Glutamatergic neuron (in vitro differentiated cells): Measurements from ENCODE around the gene ZNF346. TPM values are rescaled to one million over a fixed set of nuclear protein-coding genes. Genes with fewer than 3 reads are reported as not detected.
"Not testable (repeated sequence)": the region's sequence is repeated elsewhere in the genome, so short reads cannot be mapped to it uniquely, and the experiment has no call there.

Experiments
- DNase-seq: peaks from one replicate; pipeline ENCODE4 v3.0.0; 2022
- H3K27ac Mint-ChIP-seq: one replicate; pipeline ENCODE4 v1.8.0; 2020; ENCODE audit warnings: mild to moderate bottlenecking, mixed read lengths, inconsistent platforms; ENCODE audit not compliant: unreplicated experiment
- H3K27me3 Mint-ChIP-seq: one replicate; pipeline ENCODE4 v1.8.0; 2020; ENCODE audit warnings: mild to moderate bottlenecking, moderate library complexity, mixed read lengths, inconsistent platforms; ENCODE audit not compliant: unreplicated experiment
- H3K36me3 Mint-ChIP-seq: one replicate; pipeline ENCODE4 v1.8.0; 2020; ENCODE audit warnings: mild to moderate bottlenecking, mixed read lengths, inconsistent platforms; ENCODE audit not compliant: unreplicated experiment
- H3K4me1 Mint-ChIP-seq: one replicate; pipeline ENCODE4 v1.8.0; 2020; ENCODE audit warnings: mild to moderate bottlenecking, low read depth, mixed read lengths, inconsistent platforms; ENCODE audit not compliant: unreplicated experiment
- H3K4me3 Mint-ChIP-seq: one replicate; pipeline ENCODE4 v1.8.0; 2020; ENCODE audit warnings: mild to moderate bottlenecking, mixed read lengths, inconsistent platforms; ENCODE audit not compliant: unreplicated experiment
- H3K9me3 Mint-ChIP-seq: one replicate; pipeline ENCODE4 v1.8.0; 2020; ENCODE audit warnings: mild to moderate bottlenecking, moderate library complexity, mixed read lengths, inconsistent platforms; ENCODE audit not compliant: unreplicated experiment
- CTCF ChIP-seq: fragments of 200-600 bp; sonication (generic); IDR thresholded peaks from one replicate; pipeline ENCODE4 v1.5.0; 2021; ENCODE audit not compliant: partially characterized antibody, unreplicated experiment
- total RNA-seq: library from RNA; stranded (reverse); fragmentation: NEBNext Ultra II Directional; extraction: Animal tissue kit (Norgen Biotek cat#: 25700); gene quantifications from one replicate; pipeline ENCODE4 v1.2.1, GENCODE V29; 2021; ENCODE audit not compliant: unreplicated experiment

Gene ZNF346
- total RNA-seq, 1 donor from 2014 or later, result 18.2 TPM

DNA sequence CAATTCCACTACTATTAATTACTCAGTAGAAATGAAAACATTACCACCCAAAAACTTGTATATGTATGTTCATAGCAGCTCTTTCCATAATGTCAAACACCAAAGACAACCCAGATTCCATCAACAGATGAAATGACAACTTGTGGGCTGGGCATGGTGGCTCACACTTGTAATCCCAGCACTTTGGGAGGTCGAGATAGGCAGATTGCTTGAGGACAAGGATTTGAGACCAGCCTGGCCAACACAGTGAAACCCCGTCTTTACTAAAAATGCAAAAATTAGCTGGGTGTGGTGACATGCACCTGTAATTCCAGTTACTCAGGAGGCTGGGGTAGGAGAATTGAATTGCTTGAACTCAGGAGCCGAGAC, 27.4 kb upstream of the ZNF346 start:
- no peak for TF ChIP-seq CTCF
- Mint-ChIP-seq H3K9me3 (no peaks in the 10 kb centered on the region), H3K4me1 (no peaks in the 10 kb centered on the region), H3K4me3 (no peak overlapping the region), H3K36me3 (no peaks in the 10 kb centered on the region), H3K27me3 (no peaks in the 10 kb centered on the region), H3K27ac (no peak overlapping the region)
- no peak for DNase-seq

DNA sequence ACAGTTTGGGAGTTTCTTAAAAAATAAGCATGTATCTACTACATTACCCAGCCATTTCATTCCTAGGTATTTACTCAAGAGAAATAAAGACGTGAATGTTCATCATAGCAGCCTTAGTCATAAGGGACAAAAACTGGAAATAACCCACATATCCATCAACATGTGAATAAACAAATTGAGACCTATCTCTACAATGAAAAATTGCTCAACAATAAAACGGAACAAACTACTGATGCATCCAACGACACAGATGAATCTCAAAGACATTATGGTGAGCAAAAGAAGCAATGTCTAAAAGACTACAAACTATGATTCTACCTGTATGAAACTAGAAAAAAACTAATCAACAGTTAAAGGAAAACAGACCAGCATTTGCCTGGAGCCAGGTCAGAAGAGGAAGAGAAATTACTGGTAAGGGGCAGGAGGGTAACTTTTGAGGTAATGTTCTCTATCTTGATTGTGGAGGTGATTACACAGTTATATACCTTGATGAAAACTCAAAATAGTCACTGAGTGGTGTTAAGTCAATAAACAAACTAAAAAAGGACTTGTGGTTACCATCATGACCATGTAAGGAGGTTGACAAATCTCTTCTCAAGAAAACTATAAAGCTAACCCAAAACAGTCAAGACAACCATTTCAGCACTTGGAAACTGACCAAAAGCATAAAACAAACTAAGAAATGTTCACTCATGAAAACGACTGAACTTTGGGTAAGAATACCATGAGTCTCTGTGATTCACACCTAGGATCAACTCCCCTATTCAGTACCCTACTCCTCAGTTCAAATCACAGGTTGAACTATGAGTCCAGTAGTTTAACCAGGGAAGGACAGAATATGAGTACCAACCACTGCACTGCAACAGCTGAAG, 26.4 kb upstream of the ZNF346 start:
- H3K9me3 Mint-ChIP-seq, result no peaks in the 10 kb centered on the region
- H3K4me3 Mint-ChIP-seq, result no peak overlapping the region
- no peak overlapping the region for H3K27ac Mint-ChIP-seq
- TF ChIP-seq CTCF, result no peak
- no peaks in the 10 kb centered on the region for H3K27me3 Mint-ChIP-seq
- no peaks in the 10 kb centered on the region for H3K36me3 Mint-ChIP-seq
- H3K4me1 Mint-ChIP-seq, result no peaks in the 10 kb centered on the region
- DNase-seq, result no peak

DNA sequence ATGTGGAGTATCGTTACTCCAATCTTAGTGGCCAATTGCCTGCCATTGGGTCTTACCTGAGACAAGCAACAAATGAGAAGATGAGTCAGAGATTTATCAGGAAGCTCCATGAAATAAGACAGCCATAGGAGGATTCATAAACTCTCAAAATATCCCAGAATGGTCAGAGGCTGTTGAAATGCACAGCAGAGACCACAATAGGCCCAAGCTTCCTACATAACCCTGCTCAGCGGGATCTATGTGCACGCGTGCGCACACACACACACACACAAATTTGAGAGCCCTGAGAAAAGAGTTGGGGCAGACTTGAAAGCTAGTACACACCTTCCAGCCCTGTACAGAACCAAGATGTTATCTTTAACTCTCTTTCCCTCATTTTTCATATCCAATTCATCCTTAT, 25.7 kb upstream of the ZNF346 start:
- Mint-ChIP-seq H3K27ac (no peak overlapping the region), H3K4me1 (no peaks in the 10 kb centered on the region), H3K27me3 (no peaks in the 10 kb centered on the region), H3K4me3 (no peak overlapping the region), H3K36me3 (no peaks in the 10 kb centered on the region), H3K9me3 (no peaks in the 10 kb centered on the region)
- TF ChIP-seq CTCF, result no peak
- DNase-seq, result no peak

GRCh38 chr5:176998828-176999227, 23.7 kb upstream of the ZNF346 start:
- H3K27ac Mint-ChIP-seq, result no peak overlapping the region

GRCh38 chr5:176999526-176999925, 23.0 kb upstream of the ZNF346 start:
- H3K27ac Mint-ChIP-seq, H3K36me3 Mint-ChIP-seq, H3K9me3 Mint-ChIP-seq, H3K4me3 Mint-ChIP-seq, H3K27me3 Mint-ChIP-seq, H3K4me1 Mint-ChIP-seq, DNase-seq: not testable (repeated sequence)

More at GRCh38 chr5:176998828-176999227, 23.7 kb upstream of the ZNF346 start:
- Mint-ChIP-seq H3K27me3 (no peaks in the 10 kb centered on the region), H3K36me3 (no peaks in the 10 kb centered on the region), H3K9me3 (no peaks in the 10 kb centered on the region), H3K4me1 (peaks cover 2% of the 10 kb centered on the region), H3K4me3 (no peak overlapping the region)
- no peak for DNase-seq
- no peak for TF ChIP-seq CTCF
